ENCODE data around the gene XCL1.
A peak's percentile ranks its signal among the peaks of the same experiment; 100 is the strongest.
"Not testable (repeated sequence)": the region's sequence is repeated elsewhere in the genome, so short reads cannot be mapped to it uniquely, and the experiment has no call there.

XCL1 gene

GRCh38 chr1:168576245-168576688 is at the start of gene XCL1:
XCL1 (plus strand) TSS chr1:168576605; CDS start chr1:168576638, 33 bp downstream.
- not testable (repeated sequence) for DNase-seq

GRCh38 chr1:168529518-168529917 is 46.9 kb upstream of the XCL1 start:
- DNase-seq: no peak

- DNase-seq: peak; percentile 46
Observed at GRCh38 chr1:168531615-168532345, 44.6 kb upstream of the XCL1 start.

- DNase-seq: no peak
Observed at GRCh38 chr1:168535536-168535935, 40.9 kb upstream of the XCL1 start.

GRCh38 chr1:168540798-168541197 is 35.6 kb upstream of the XCL1 start:
- DNase-seq: not testable (repeated sequence)

- not testable (repeated sequence) for DNase-seq
Observed at GRCh38 chr1:168542978-168543377, 33.4 kb upstream of the XCL1 start.

- not testable (repeated sequence) for DNase-seq
Observed at GRCh38 chr1:168543840-168544498, 32.4 kb upstream of the XCL1 start, which contains the start of gene XCL2. XCL2 (minus strand) TSS chr1:168543997; CDS start chr1:168543964, 33 bp downstream.

GRCh38 chr1:168545678-168546552 is 30.5 kb upstream of the XCL1 start:
- peak; percentile 9 for DNase-seq

GRCh38 chr1:168546553-168546895 is 29.9 kb upstream of the XCL1 start:
- not testable (repeated sequence) for DNase-seq

- no peak for DNase-seq
Observed at GRCh38 chr1:168550971-168551370, 25.4 kb upstream of the XCL1 start.

GRCh38 chr1:168551688-168552087 is 24.7 kb upstream of the XCL1 start:
- no peak for DNase-seq

- no peak for DNase-seq
Observed at GRCh38 chr1:168552961-168553360, 23.4 kb upstream of the XCL1 start.

GRCh38 chr1:168553680-168554553 is 22.5 kb upstream of the XCL1 start:
- DNase-seq: no peak

- no peak for DNase-seq
Observed at GRCh38 chr1:168554603-168555483, 21.6 kb upstream of the XCL1 start.

GRCh38 chr1:168555508-168556046 is 20.8 kb upstream of the XCL1 start:
- DNase-seq: no peak

GRCh38 chr1:168556647-168557046 is 19.8 kb upstream of the XCL1 start:
- DNase-seq: no peak

- no peak for DNase-seq
Observed at GRCh38 chr1:168560370-168560769, 16.0 kb upstream of the XCL1 start.

GRCh38 chr1:168561989-168562388 is 14.4 kb upstream of the XCL1 start:
- no peak for DNase-seq

- DNase-seq: no peak
Observed at GRCh38 chr1:168565825-168566224, 10.6 kb upstream of the XCL1 start.

- no peak for DNase-seq
Observed at GRCh38 chr1:168567007-168567406, 9.4 kb upstream of the XCL1 start.

GRCh38 chr1:168567568-168567967 is 8.8 kb upstream of the XCL1 start:
- no peak for DNase-seq

Measured in NCI-H345 (cell line).